ENCODE data around the gene GNB1.
"Not testable (repeated sequence)": the region's sequence is repeated elsewhere in the genome, so short reads cannot be mapped to it uniquely, and the experiment has no call there.

GNB1 gene

DNA sequence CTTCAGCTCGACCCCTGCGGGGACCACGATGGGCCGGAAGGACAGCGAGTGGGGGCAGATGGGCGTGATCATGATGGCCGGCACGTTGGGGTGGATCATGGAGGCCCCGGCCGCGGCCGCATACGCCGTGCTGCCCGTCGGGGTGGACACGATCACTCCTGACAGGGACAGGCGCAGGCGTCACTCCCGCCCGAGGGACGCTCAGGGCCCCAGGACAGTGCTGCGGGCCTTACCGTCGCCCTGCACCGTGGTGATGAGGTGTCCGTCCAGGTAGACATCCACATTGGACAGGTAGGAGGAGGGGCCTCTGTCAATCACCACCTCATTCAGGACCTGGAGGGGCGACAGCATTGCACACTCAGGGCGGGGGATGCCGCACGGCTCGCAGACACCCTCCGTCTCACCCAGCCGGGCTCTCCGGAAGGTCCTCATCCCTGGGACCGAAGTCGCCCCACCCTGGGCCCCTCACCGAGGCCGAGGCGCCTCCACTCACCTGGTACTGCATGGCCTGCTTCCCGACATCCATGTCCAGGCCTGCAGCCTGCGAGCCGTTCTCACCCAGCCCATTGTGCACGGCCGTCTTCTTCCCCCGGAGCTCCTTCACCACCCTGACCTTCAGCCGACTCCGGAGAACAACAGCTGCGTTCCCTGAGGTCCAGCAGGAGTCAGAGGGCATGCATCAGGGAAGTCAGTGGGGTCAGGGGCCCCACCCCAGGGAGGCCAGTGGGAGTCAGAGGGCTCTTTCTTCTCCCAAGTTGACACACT is 136.7 kb downstream of the GNB1 start:
- TF ChIP-seq, protein P1, sequence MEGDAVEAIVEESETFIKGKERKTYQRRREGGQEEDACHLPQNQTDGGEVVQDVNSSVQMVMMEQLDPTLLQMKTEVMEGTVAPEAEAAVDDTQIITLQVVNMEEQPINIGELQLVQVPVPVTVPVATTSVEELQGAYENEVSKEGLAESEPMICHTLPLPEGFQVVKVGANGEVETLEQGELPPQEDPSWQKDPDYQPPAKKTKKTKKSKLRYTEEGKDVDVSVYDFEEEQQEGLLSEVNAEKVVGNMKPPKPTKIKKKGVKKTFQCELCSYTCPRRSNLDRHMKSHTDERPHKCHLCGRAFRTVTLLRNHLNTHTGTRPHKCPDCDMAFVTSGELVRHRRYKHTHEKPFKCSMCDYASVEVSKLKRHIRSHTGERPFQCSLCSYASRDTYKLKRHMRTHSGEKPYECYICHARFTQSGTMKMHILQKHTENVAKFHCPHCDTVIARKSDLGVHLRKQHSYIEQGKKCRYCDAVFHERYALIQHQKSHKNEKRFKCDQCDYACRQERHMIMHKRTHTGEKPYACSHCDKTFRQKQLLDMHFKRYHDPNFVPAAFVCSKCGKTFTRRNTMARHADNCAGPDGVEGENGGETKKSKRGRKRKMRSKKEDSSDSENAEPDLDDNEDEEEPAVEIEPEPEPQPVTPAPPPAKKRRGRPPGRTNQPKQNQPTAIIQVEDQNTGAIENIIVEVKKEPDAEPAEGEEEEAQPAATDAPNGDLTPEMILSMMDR (IDR thresholded peaks at IDR 0.05; ENCODE audit: low read depth, low read length): no peak
- DNase-seq (ENCODE audit: extremely low read depth, low read depth): no peak

DNA sequence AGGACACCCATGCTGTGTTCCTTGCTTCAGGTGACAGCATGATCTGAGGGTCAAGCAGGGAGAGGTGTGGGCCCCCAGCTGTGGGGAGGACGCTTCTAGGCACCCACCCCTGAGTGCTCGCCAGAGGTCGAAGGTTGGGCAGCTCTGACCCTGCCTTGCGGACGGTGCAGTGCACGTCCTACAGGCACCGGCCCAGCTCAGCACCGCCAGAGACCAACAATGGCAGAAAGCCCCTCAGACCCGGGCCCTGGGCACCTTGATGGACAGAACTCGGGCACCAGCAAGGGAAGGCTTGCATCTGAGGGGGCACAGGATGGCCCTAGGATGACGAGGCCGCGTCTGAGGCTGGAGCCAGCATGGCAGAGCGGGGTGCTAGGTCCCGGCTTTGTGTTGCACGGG is 137.3 kb downstream of the GNB1 start:
- DNase-seq (ENCODE audit: extremely low read depth, low read depth): no peak
- TF ChIP-seq, protein P1 (IDR thresholded peaks at IDR 0.05; ENCODE audit: low read depth, low read length): no peak

DNA sequence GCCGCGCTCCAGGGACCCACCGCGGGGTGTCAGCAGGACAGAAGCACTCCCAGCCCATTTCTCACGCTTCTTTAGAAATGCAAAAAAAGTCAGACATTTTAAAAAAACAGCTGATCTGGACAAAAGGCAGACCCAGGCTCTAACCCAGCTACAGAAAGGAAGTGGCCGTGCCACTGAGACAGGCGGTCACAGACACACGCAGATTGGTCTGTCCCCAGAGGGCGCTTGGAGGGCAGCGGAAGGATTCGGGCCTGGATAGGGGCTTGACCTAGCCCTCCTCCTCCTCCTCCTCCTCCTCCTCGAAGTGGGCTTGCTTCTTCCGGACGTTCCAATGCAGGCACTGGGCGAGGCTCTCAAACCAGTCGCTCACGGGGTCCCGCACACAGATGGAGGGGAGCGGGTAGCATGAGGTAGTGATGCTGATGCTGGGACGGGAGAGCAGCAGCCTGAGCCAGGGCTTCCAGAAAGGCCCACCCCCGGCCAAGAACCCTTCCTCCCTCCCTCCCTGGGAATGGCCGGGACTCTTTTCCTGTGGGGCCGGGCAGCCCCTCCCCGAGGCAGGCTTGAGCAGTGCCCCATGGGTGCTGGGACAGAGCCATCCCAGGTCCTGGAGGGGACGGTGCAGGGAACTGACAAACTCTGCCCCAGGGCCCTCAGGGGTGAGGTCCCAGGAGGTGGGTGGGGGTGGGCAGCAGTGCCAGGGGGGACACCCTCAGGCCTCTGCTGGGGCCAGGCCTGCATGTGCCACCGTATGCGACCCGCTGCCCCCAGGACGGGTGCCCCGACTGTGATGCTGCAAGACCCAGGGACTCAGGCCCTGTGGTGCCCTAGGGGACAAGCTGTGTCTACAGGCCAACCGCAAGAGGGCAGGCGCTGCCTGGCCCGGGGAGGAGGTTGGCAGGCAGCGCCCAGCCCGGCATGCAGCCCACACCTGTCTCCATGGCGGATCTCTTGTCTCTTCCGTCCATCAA is 138.0 kb downstream of the GNB1 start:
- no peak for DNase-seq (ENCODE audit: extremely low read depth, low read depth)
- TF ChIP-seq, protein P1 (IDR thresholded peaks at IDR 0.05; ENCODE audit: low read depth, low read length): no peak

DNA sequence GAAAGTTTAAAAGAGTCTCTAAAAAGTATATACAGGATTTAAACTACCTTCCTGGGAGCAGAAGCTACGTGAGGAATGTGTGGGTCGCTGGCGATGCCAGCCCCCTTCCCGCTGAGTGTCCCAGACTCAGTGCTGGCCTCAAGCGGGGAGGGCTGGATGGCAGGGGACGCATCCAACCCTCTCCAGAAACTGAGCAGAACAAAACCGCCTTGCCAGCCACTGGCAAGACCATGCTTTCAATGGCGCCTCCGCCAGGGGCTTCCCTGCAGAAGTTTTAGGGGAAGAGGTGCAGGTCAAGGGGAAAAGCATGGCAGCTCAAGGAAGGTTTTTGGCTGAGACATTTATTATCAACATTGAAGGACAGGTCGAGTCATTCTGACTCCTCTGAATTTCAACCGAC is 138.7 kb downstream of the GNB1 start:
- TF ChIP-seq, protein P1 (IDR thresholded peaks at IDR 0.05; ENCODE audit: low read depth, low read length): no peak
- no peak for DNase-seq (ENCODE audit: extremely low read depth, low read depth)

DNA sequence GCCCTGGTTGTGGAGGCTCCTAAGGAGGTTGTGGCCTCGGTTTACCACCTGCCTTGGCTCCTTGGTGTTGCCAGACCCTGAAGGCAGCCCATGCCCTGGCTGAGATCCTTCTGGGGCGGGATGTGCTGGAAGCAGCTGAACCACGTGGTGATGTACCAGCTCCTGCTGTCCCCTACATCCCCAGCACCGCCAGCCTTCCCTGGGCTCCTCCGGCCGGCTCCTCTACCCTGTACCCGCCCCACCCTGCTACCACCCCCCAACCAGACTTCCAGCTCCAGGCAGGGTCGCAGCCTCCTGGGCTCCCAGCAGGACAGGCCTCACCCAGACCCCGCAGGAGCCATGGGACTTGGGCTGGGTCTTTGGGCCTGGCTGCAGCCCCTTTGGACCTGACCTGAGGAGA is 140.9 kb downstream of the GNB1 start:
- DNase-seq (ENCODE audit: extremely low read depth, low read depth): not testable (repeated sequence)

DNA sequence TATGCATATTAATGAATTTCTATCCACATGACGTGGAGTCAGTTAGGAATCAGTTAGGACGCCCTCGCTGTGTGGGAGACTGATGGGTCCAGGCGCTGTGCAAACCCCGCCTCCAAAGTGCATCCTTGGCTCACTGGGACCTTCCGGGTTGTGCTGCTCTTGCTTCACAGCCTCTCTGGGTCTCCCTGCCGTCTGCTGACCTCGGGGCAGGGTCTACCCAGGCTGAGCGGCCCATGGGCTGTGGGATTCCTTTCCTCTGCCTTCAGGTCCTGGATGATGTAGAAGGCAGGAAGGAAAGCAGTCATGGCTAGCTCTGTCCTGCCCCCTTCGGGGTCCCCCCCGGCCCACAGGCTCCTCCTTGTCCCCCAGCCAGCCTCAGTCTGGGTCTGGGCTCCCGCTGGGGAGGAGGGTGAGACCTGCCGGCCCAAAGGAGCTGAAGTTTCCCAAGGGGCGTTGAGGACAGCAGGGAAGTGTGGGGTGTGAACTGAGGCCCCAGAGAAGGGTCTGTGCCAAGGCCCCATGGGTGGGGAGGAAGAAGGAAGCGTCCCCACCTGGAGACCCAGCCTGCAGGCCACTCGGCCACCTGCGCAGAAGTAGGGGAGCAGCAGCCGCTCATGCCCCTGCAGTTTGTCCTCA is 142.1 kb downstream of the GNB1 start:
- no peak for DNase-seq (ENCODE audit: extremely low read depth, low read depth)
- TF ChIP-seq, protein P1 (IDR thresholded peaks at IDR 0.05; ENCODE audit: low read depth, low read length): no peak

DNA sequence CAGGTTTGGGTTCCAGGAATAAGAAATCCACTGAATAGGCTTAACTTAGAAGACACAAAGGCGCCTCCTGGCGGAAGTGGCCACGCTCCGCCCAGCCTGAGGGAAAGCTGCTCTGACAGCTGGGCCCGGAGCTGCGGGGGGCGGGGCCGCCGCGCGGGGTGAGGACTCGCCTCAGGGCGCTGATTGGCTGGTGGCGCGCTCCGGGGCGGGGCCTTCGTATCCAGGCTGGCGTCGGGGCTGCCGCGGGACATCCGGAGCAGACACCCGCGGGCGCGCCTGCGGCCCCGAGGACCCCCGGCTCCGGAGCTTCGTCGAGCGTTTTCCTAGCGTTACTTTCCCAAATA is 144.3 kb downstream of the GNB1 start:
- not testable (repeated sequence) for DNase-seq (ENCODE audit: extremely low read depth, low read depth)

DNA sequence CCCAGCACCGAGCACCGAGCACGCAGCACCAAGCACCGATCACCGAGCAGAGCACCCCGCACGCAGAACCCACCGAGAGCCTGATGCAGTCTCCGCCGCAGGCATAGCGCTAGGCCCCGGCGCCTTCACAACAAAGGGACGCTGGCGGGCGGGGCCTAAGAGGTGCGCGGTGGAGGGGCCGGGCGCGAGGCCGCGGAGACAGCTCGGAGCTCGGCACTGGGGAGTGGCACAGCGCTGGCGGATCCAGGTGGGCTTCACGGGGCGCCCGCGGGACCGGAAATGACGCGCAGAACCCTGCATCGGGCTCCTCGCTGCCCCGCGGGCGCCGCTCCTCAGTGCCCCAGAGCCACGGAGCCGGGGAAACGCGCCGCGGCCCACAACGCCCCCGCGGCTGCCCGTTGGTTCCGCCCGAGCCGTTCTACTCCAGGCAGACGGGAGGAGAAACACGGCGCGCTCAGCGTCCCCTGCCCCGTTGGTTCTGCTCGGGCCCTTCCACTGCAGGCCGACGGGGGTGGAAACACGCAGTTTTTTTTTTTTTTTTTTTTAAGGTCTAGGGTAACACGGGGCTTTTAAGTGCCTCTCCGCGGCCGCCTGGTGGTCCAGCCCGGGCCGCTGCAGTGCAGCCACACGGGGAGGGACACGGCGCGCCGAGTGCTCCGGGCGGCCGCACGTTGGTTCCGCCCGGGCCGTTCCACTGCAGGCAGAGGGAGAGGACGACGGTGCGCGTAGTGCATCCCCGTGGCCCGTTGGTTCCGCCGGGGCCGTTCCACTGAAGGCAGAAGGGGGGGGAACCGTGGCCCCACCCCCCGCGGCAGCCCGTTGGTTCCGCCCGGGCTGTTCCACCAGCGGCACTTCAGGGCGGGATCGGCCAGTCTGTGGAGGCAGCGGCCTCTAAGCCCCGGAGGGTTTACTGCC is 145.0 kb downstream of the GNB1 start:
- peak; percentile 75 for DNase-seq (ENCODE audit: extremely low read depth, low read depth)

DNA sequence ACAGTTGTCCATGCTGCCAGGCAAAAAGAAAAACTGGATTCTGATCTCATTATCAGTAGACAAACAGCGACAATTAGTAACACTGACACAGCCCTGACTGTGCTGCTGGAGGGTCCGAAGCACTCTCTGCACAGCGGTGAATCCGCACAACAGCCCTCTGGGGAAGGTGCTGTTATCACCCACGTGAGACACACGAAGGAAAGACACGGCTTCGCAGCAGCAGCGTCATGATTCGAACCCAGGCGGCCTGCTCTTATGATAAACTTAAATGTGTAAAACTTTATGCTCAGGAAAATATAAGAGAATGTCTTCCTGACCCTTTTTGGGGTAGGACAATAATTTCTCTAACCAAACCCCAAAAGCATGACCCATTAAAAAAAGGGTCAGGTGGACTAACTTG is 148.4 kb downstream of the GNB1 start:
- DNase-seq (ENCODE audit: extremely low read depth, low read depth): not testable (repeated sequence)

DNA sequence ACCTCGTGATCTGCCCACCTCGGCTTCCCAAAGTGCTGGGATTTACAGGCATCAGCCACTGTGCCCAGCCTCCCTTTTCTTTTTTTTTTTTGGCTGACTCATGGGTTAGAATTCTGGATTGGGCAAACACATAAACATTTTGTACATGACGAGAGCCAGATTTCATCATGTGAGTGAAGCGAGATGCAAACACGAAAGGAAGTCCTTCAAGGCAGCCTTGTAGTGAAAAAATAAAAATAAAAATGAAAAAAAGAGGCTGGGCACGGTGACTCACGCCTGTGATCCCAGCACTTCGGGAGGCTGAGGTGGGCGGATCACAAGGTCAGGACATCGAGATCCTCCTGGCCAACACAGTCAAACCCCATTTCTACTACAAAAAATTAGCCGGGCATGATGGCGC is 149.9 kb downstream of the GNB1 start:
- DNase-seq (ENCODE audit: extremely low read depth, low read depth): peak; percentile 95

DNA sequence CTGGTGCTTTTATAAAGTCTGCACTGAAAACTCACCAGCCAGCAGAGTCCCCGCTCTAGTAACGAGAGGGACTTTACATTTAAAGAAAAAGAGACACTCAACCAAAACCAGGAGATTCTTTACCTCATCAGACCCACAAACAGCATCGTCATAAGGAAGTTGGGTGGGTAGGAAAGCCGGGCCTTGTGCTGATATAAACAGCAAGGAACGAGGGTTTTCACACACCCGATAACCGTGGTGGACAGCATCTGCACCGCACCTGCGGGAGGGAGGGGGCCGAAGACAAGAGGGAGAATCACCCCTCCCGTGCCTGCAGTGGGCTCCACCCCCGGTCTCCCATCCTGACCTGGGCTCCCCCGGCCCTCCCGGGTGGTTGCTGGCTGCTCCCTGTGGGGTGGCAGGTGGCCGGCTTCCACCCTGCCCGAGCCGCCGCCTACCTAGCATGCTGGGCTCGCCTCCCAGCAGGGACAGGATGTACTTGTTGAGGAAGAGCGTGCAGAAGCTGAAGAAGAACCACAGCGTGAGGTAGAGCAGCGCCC is 152.0 kb downstream of the GNB1 start:
- DNase-seq (ENCODE audit: extremely low read depth, low read depth): not testable (repeated sequence)
